Liver (tissue), 9 donors: ENCODE data around the gene HADHB. TPM values are rescaled to one million over a fixed set of nuclear protein-coding genes. Genes with fewer than 3 reads are reported as not detected.

Source experiments
- DNase-seq: peaks from one replicate; pipeline ENCODE4 v3.0.0-alpha.2; 2017; ENCODE audit warnings: low spot score
- H3K27ac ChIP-seq, 2 donors: one replicate each; pipeline ENCODE4 v1.7.0; 2013; ENCODE audit warnings: inconsistent platforms in 2 of 2, low read length in 2 of 2, control low read depth in 1 of 2, low read depth in 1 of 2, mild to moderate bottlenecking in 1 of 2
- H3K27me3 ChIP-seq, 4 donors: one replicate each; pipeline versions ENCODE4 v1.6.1 to v1.7.0; 2013; ENCODE audit warnings: low read length in 3 of 4, inconsistent platforms in 1 of 4, mild to moderate bottlenecking in 1 of 4, moderate library complexity in 1 of 4; ENCODE audit not compliant: control insufficient read depth in 4 of 4, insufficient read depth in 4 of 4
- H3K36me3 ChIP-seq, 4 donors: one replicate each; pipeline versions ENCODE4 v1.6.1 to v1.7.0; 2013; ENCODE audit warnings: low read length in 3 of 4, mild to moderate bottlenecking in 3 of 4, low read depth in 1 of 4, moderate library complexity in 1 of 4; ENCODE audit not compliant: control insufficient read depth in 4 of 4, insufficient read depth in 3 of 4
- H3K4me1 ChIP-seq, 4 donors: one replicate each; pipeline versions ENCODE4 v1.6.1 to v1.7.0; 2013; ENCODE audit warnings: low read length in 3 of 4, mild to moderate bottlenecking in 3 of 4, moderate library complexity in 1 of 4; ENCODE audit not compliant: control insufficient read depth in 4 of 4, insufficient read depth in 4 of 4
- H3K4me3 ChIP-seq, 3 donors: one replicate each; pipeline versions ENCODE4 v1.6.1 to v1.7.0; 2013; ENCODE audit warnings: low read length in 3 of 3, control low read depth in 1 of 3, low read depth in 1 of 3, mild to moderate bottlenecking in 1 of 3
- H3K9ac ChIP-seq, 2 donors: one replicate each; pipeline ENCODE4 v1.7.0; 2013; ENCODE audit warnings: low read length in 2 of 2, mild to moderate bottlenecking in 2 of 2, moderate library complexity in 2 of 2, control low read depth in 1 of 2, low read depth in 1 of 2
- H3K9me3 ChIP-seq, 4 donors: one replicate each; pipeline versions ENCODE4 v1.6.1 to v1.7.0; 2013; ENCODE audit warnings: low read length in 3 of 4; ENCODE audit not compliant: control insufficient read depth in 4 of 4
- ATF3 ChIP-seq: IDR thresholded peaks from 2 replicates; pipeline ENCODE4 v1.6.1; 2016; ENCODE audit warnings: antibody characterized with exemption
- CTCF ChIP-seq: fragments of 150-350 bp; IDR thresholded peaks from 2 replicates; pipeline ENCODE4 v1.5.1; 2017; ENCODE audit warnings: improper control_type of control experiment, low read depth, low read length; ENCODE audit not compliant: missing input control
- EGR1 ChIP-seq, 2 donors: IDR thresholded peaks; 2 replicates each; pipeline ENCODE4 v1.6.1; 2016 to 2018; ENCODE audit warnings: antibody characterized with exemption in 2 of 2, low read depth in 2 of 2
- FOXA1 ChIP-seq: IDR thresholded peaks from 2 replicates; pipeline ENCODE4 v1.6.1; 2016; ENCODE audit warnings: antibody characterized with exemption
- FOXA2 ChIP-seq: IDR thresholded peaks from 2 replicates; pipeline ENCODE4 v1.6.1; 2016; ENCODE audit warnings: antibody characterized with exemption
- GABPA ChIP-seq, 2 donors: IDR thresholded peaks in 1 of 2; conservative IDR thresholded peaks in 1 of 2; 2 replicates each; pipeline ENCODE4 v1.6.1; 2016; ENCODE audit warnings: antibody characterized with exemption in 2 of 2, mild to moderate bottlenecking in 1 of 2, moderate library complexity in 1 of 2
- HNF4A ChIP-seq, 2 donors: conservative IDR thresholded peaks; 2 replicates each; pipeline ENCODE4 v1.6.1; 2016; ENCODE audit warnings: antibody characterized with exemption in 2 of 2, mild to moderate bottlenecking in 2 of 2
- HNF4G ChIP-seq: IDR thresholded peaks from 2 replicates; pipeline ENCODE4 v1.6.1; 2016; ENCODE audit warnings: antibody characterized with exemption
- JUND ChIP-seq, 2 donors: IDR thresholded peaks; 2 replicates each; pipeline ENCODE4 v1.6.1; 2016; ENCODE audit warnings: antibody characterized with exemption in 2 of 2
- MAX ChIP-seq: IDR thresholded peaks from 2 replicates; pipeline ENCODE4 v1.6.1; 2016; ENCODE audit warnings: antibody characterized with exemption
- NR2F2 ChIP-seq: IDR thresholded peaks from 2 replicates; pipeline ENCODE4 v1.6.1; 2016; ENCODE audit warnings: antibody characterized with exemption
- RAD21 ChIP-seq, 2 donors: IDR thresholded peaks; 2 replicates each; pipeline ENCODE4 v1.6.1; 2016; ENCODE audit warnings: antibody characterized with exemption in 2 of 2, mild to moderate bottlenecking in 2 of 2
- REST ChIP-seq: IDR thresholded peaks from 2 replicates; pipeline ENCODE4 v1.6.1; 2016; ENCODE audit warnings: antibody characterized with exemption, mild to moderate bottlenecking
- RXRA ChIP-seq, 2 donors: IDR thresholded peaks; 2 replicates each; pipeline ENCODE4 v1.6.1; 2017 to 2018; ENCODE audit warnings: antibody characterized with exemption in 2 of 2, mild to moderate bottlenecking in 1 of 2
- SP1 ChIP-seq: IDR thresholded peaks from 2 replicates; pipeline ENCODE4 v1.6.1; 2018; ENCODE audit warnings: antibody characterized with exemption, mild to moderate bottlenecking
- TAF1 ChIP-seq: conservative IDR thresholded peaks from 2 replicates; pipeline ENCODE4 v1.6.1; 2016; ENCODE audit warnings: antibody characterized with exemption, mild to moderate bottlenecking
- YY1 ChIP-seq: IDR thresholded peaks from 2 replicates; pipeline ENCODE4 v1.6.1; 2016; ENCODE audit warnings: antibody characterized with exemption, mild to moderate bottlenecking
- ZBTB33 ChIP-seq: IDR thresholded peaks from 2 replicates; pipeline ENCODE4 v1.6.1; 2016; ENCODE audit warnings: antibody characterized with exemption
- WGBS: extraction: QIAGEN DNeasy Blood & Tissue Kit; methylation state at CpG from one replicate; pipeline ENCODE4 v1.1.7; 2013; 5-methylcytosine and 5-hydroxymethylcytosine counted together
- polyA plus RNA-seq, 2 donors: library from polyadenylated mRNA; stranded (reverse) in 1 of 2; unstranded in 1 of 2; fragments of 200-250 nt in 1 of 2; fragments of >200 nt in 1 of 2; fragmentation: Nextera tagmentation in 1 of 2; extraction: Ambion mirVana in 1 of 2; gene quantifications; one replicate each; pipeline versions ENCODE4 v1.2.1 to v1.2.3, GENCODE V29; 2013 to 2015
- total RNA-seq, 2 donors: library from RNA; depleted of rRNA; stranded (reverse); fragments of >200 nt; gene quantifications; one replicate each; pipeline ENCODE4 v1.2.3, GENCODE V29; 2014
- donor health status: healthy.
- donor health status: healthy.
- donor health status: healthy.
- donor health status: healthy.
- donor health status: healthy.

HADHB gene
- total and polyA plus RNA-seq, 4 donors: 103 to 284 (median 261) TPM

- WGBS: 33% methylated on average over 2 of the region's 2 CpGs
- H3K27me3 ChIP-seq: no peaks in the 10 kb centered on the region
- TF ChIP-seq HNF4G (no peak), CTCF (no peak), HNF4A (conservative IDR thresholded peaks at IDR 0.05) (no peak), FOXA2 (no peak), RXRA (IDR thresholded peaks at IDR 0.05) (no peak), NR2F2 (no peak), ZBTB33 (no peak), EGR1 (IDR thresholded peaks at IDR 0.05; ENCODE audit: low read depth in 2 of 2) (no peak), REST (no peak), JUND (IDR thresholded peaks at IDR 0.05) (no peak), YY1 (no peak), TAF1 (no peak), FOXA1 (no peak), MAX (no peak), ATF3 (no peak), GABPA (IDR thresholded peaks at IDR 0.05 in 1 of 2, conservative IDR thresholded peaks at IDR 0.05 in 1 of 2) (no peak), RAD21 (IDR thresholded peaks at IDR 0.05) (no peak), SP1 (no peak)
- H3K4me3 ChIP-seq: no peak overlapping the region
- no peak overlapping the region for H3K9ac ChIP-seq
- no peak overlapping the region for H3K27ac ChIP-seq
- H3K4me1 ChIP-seq: no peaks in the 10 kb centered on the region
- H3K36me3 ChIP-seq: no peaks in the 10 kb centered on the region
- no peaks in the 10 kb centered on the region for H3K9me3 ChIP-seq
- DNase-seq: no peak
Measured at GRCh38 chr2:26333293-26333692, 88.6 kb downstream of the HADHB start.
